K562 treated with DMSO at 1 percent for 4 hours (cell line): ENCODE data around the gene HSD17B10. TPM values are rescaled to one million over a fixed set of nuclear protein-coding genes. Genes with fewer than 3 reads are reported as not detected.

ENCODE experiments used
- total RNA-seq: library from RNA; unstranded; fragments of 300-600 nt; gene quantifications from 2 replicates; pipeline ENCODE4 v1.2.3, GENCODE V29; 2022; ENCODE audit not compliant: insufficient read depth

Gene HSD17B10
- 85.6 and 90.9 TPM in 2 replicates for total RNA-seq

DNA sequence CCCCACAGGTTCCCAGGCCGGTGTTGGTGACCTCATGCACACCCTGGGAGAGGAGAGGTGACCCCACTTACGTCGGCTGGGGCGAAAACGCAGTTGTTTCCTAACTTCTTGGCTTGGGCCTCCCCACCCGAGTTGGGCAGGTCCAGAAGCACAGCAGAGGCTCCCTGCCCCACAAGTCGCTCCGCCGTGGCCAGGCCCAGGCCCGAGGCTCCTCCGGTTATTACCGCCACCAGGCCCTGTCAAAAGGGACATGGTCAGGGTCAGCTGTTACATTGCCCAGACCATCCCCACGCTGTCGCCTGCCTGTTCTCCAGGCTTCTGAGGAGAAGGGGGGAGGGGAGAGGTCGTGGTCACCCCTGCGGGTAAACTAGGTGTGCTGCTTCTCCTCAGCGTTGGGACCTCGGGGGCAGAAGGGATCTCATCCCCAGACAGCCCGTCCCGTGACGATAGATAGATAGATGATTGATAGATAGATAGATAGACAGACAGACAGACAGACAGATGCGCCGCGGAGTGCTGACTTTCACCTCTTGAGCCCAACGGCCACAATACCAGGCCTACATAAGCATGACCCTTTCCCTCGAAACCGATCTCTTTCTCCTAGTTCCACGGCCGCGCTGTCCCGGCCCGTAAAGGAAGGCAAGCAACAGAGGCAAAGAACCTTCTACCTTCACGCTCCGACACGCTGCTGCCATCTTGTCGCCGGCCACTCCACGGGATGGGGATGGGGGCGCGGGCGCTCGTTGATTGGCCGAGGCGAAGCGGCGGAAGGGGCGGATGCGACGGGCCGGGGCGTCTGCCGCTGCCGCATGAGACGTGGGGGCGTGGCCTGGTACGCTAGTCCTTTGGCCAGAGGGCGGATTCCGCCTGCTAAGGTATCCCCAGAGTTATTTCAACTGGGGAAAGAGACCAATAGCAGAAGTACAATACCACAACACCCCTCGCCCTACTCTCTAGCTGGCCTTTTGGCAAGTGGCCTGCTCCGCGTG is at the start of gene HSD17B10:
Gene HSD17B10 (minus strand): TSS at position 720 of the 989 bp plus-strand sequence. CDS start 25 bp downstream, at position 695.

GRCh38 chrX:53422861-53423306 is 11.3 kb downstream of the HSD17B10 start, which contains the start of gene RIBC1:
Gene RIBC1, plus strand, starts transcription at chrX:53422873. Its CDS starts 3,404 bp downstream, at chrX:53426277.

DNA sequence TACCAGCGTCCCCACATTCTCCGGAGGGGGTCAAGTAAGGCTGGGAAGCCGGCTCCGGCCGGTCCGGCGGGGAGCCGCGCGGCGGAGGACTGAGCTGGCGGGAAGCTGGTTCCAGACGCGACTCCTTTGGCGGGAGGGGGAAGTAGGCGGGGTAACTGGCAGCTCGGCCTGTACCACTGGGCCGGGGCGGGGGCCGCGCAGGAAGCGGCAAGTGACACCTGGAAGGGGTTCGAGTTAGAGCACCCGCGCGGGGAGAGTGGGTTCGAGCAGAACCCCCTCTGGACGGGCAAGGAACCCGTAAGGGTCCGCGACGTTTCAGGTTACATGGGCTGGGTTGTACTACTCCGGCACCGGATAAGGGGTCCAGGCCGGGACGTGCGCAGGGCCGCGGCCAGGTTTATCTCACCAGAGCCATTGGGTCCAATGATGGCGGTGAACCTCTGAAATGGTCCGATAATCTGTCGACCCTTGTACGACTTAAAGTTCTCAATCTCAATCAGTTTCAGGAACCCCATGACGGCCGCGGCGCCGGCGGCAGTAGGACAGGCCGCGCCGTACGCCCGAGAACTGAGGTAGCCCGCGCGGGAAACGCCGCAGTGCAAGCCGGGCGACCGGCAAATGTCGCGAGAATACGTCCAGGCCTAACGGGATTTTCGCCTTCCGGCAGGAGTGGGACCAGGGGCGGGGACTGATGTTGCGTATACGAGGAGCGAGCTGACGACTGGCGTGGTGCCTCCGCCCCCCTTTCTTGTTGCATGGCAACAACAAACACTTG is 11.9 kb downstream of the HSD17B10 start, which contains the start of gene SMC1A:
Gene SMC1A (minus strand): TSS at position 569 of the 775 bp plus-strand sequence. CDS start 54 bp downstream, at position 515.

Other genes with a start within 250 kb of the HSD17B10 start
- gene KDM5C, start 209.2 kb downstream of the HSD17B10 start, total RNA-seq = 57.0 and 68.5 TPM in 2 replicates
- 22.8 and 28.7 TPM in 2 replicates for gene IQSEC2, start 152.8 kb downstream of the HSD17B10 start, total RNA-seq
- 48.9 and 63.1 TPM in 2 replicates for gene SMC1A, start 11.7 kb downstream of the HSD17B10 start, total RNA-seq
- gene RIBC1, start 11.5 kb downstream of the HSD17B10 start, total RNA-seq = not detected in 2 replicates